CD4-positive, alpha-beta memory T cell (primary cell): Measurements from ENCODE around the gene TRAFD1. TPM values are rescaled to one million over a fixed set of nuclear protein-coding genes. Genes with fewer than 3 reads are reported as not detected.
"Not testable (repeated sequence)": the region's sequence is repeated elsewhere in the genome, so short reads cannot be mapped to it uniquely, and the experiment has no call there.

Source experiments
- CTCF ChIA-PET: fragments of 350-600 bp; sonication (Branson Sonifier 250); formaldehyde crosslinking; loops from one replicate; lab custom pipeline; 2021; ENCODE audit warnings: inconsistent platforms; ENCODE audit not compliant: partially characterized antibody; lab: Charles Lee
- POLR2A ChIA-PET: fragments of 350-600 bp; sonication (Branson Sonifier 250); formaldehyde crosslinking; loops from one replicate; lab custom pipeline; 2021; ENCODE audit not compliant: partially characterized antibody; lab: Charles Lee
- DNase-seq, 5 donors: peaks; one replicate each; pipeline versions ENCODE4 v3.0.0 to v3.0.0-alpha.2; 2020 to 2022; ENCODE audit warnings: mixed read lengths in 1 of 5
- H3K27ac ChIP-seq: one replicate; pipeline ENCODE4 v1.7.0; 2013; ENCODE audit warnings: low read depth, low read length
- H3K27me3 ChIP-seq: 2 replicates; pipeline ENCODE4 v1.7.0; 2013; ENCODE audit warnings: mild to moderate bottlenecking, low read length, moderate library complexity; ENCODE audit not compliant: insufficient read depth
- H3K36me3 ChIP-seq: 2 replicates; pipeline ENCODE4 v1.7.0; 2013; ENCODE audit warnings: mild to moderate bottlenecking, low read length, moderate library complexity; ENCODE audit not compliant: insufficient read depth
- H3K4me1 ChIP-seq: 2 replicates; pipeline ENCODE4 v1.7.0; 2013; ENCODE audit warnings: mild to moderate bottlenecking, low read length, moderate library complexity; ENCODE audit not compliant: insufficient read depth
- H3K4me3 ChIP-seq, 2 donors: one replicate each; pipeline ENCODE4 v1.7.0; 2013; ENCODE audit warnings: low read length in 2 of 2, mild to moderate bottlenecking in 1 of 2
- H3K9me3 ChIP-seq, 2 donors: one replicate each; pipeline ENCODE4 v1.7.0; 2013; ENCODE audit warnings: low read length in 2 of 2, control low read depth in 1 of 2; ENCODE audit not compliant: control insufficient read depth in 1 of 2
- H3K27ac Mint-ChIP-seq, 7 donors: one replicate each; pipeline ENCODE4 v1.8.0; 2020 to 2021; ENCODE audit warnings: mixed read lengths in 7 of 7, mild to moderate bottlenecking in 6 of 7, inconsistent platforms in 3 of 7, moderate library complexity in 3 of 7
- H3K27me3 Mint-ChIP-seq, 2 donors: one replicate each; pipeline ENCODE4 v1.8.0; 2020 to 2021; ENCODE audit warnings: mixed read lengths in 2 of 2
- H3K36me3 Mint-ChIP-seq, 2 donors: one replicate each; pipeline ENCODE4 v1.8.0; 2020 to 2021; ENCODE audit warnings: mixed read lengths in 2 of 2, inconsistent platforms in 1 of 2, mild to moderate bottlenecking in 1 of 2
- H3K4me1 Mint-ChIP-seq, 4 donors: one replicate each; pipeline ENCODE4 v1.8.0; 2020 to 2021; ENCODE audit warnings: mixed read lengths in 4 of 4, mild to moderate bottlenecking in 1 of 4
- H3K4me3 Mint-ChIP-seq, 8 donors: one replicate each; pipeline ENCODE4 v1.8.0; 2020 to 2021; ENCODE audit warnings: mixed read lengths in 8 of 8, mild to moderate bottlenecking in 7 of 8, moderate library complexity in 6 of 8, inconsistent platforms in 3 of 8
- H3K9me3 Mint-ChIP-seq, 8 donors: one replicate each; pipeline ENCODE4 v1.8.0; 2020 to 2021; ENCODE audit warnings: mixed read lengths in 8 of 8, mild to moderate bottlenecking in 5 of 8, inconsistent platforms in 3 of 8, moderate library complexity in 1 of 8
- intact Hi-C: fragments of 100-400 bp; cut with micrococcal nuclease; formaldehyde crosslinking; loops from one replicate; pipeline ENCODE4 v1.15.1; 2023
- polyA plus RNA-seq, 2 donors: library from polyadenylated mRNA; unstranded; fragments of 300-500 nt; fragmentation: Illumina TruSeq; gene quantifications; one replicate each; pipeline ENCODE4 v1.2.3, GENCODE V29; 2021
- total RNA-seq, 2 experiments: library from RNA; stranded (reverse); gene quantifications; one replicate each; pipeline ENCODE4 v1.2.3, GENCODE V29; 2021

Gene TRAFD1
- total and polyA plus RNA-seq, 4 experiments from 2014 or later, result 38.7 to 71.2 (median 51.5) TPM

GRCh38 chr12:112153181-112153892, 28.0 kb downstream of the TRAFD1 start:
- no peaks in the 10 kb centered on the region for H3K27me3 ChIP-seq
- H3K4me3 ChIP-seq, result no peak overlapping the region
- H3K27me3 Mint-ChIP-seq, result no peaks in the 10 kb centered on the region
- no peaks in the 10 kb centered on the region for H3K9me3 ChIP-seq
- H3K4me1 ChIP-seq, result peaks cover 6% of the 10 kb centered on the region
- H3K36me3 Mint-ChIP-seq, result peaks cover 74 to 81% of the 10 kb centered on the region in 2 donors
- ChIA-PET POLR2A (interaction anchor here (0.9 to 1.4 kb wide), 3 partner anchors 17 to 45 kb away, joined by 3 to 5 read pairs (median 3); partner anchors contain the start of genes NAA25 and TRAFD1), CTCF (interaction anchor here (1.7 kb wide), 1 partner anchor 14 kb away, joined by 3 read pairs; no protein-coding TSS in a partner anchor)
- DNase-seq, result no peak
- H3K9me3 Mint-ChIP-seq, result peaks cover 2 to 40% (median 29%) of the 10 kb centered on the region in 8 donors
- no peak overlapping the region for H3K4me3 Mint-ChIP-seq
- H3K36me3 ChIP-seq, result peaks cover 46% of the 10 kb centered on the region
- peak overlapping the region in 2 of 7 donors; percentile 9 to 19 for H3K27ac Mint-ChIP-seq
- peaks cover 12 to 31% (median 15%) of the 10 kb centered on the region in 4 donors for H3K4me1 Mint-ChIP-seq
- intact Hi-C loops, result no loop called here
- H3K27ac ChIP-seq, result no peak overlapping the region

GRCh38 chr12:112153893-112154219, 28.5 kb downstream of the TRAFD1 start:
- no peaks in the 10 kb centered on the region for H3K27me3 Mint-ChIP-seq
- Histone ChIP-seq H3K27ac (no peak overlapping the region), H3K4me3 (no peak overlapping the region), H3K36me3 (peaks cover 42% of the 10 kb centered on the region), H3K27me3 (no peaks in the 10 kb centered on the region), H3K9me3 (no peaks in the 10 kb centered on the region), H3K4me1 (peaks cover 11% of the 10 kb centered on the region)
- peaks cover 2 to 46% (median 34%) of the 10 kb centered on the region in 8 donors for H3K9me3 Mint-ChIP-seq
- intact Hi-C loops, result no loop called here
- CTCF ChIA-PET, result interaction anchor here (0.6 to 1.7 kb wide), 2 partner anchors 14 to 445 kb away, joined by 3 read pairs; no protein-coding TSS in a partner anchor
- peaks cover 13 to 36% (median 20%) of the 10 kb centered on the region in 4 donors for H3K4me1 Mint-ChIP-seq
- no peak for DNase-seq
- H3K4me3 Mint-ChIP-seq, result no peak overlapping the region
- peaks cover 75 to 81% of the 10 kb centered on the region in 2 donors for H3K36me3 Mint-ChIP-seq
- H3K27ac Mint-ChIP-seq, result peak overlapping the region in 2 of 7 donors; percentile 19 to 22
- POLR2A ChIA-PET, result interaction anchor here (0.9 to 1.0 kb wide), 2 partner anchors 17 to 29 kb away, joined by 3 read pairs; partner anchors contain the start of gene TRAFD1

- Mint-ChIP-seq H3K4me1 (peaks cover 19 to 49% (median 35%) of the 10 kb centered on the region in 4 donors), H3K27ac (peak overlapping the region; percentile 63 to 91 (median 86)), H3K4me3 (peak overlapping the region; percentile 31 to 76 (median 58)), H3K9me3 (peaks cover 2 to 56% (median 42%) of the 10 kb centered on the region in 8 donors), H3K36me3 (peaks cover 84 to 88% of the 10 kb centered on the region in 2 donors)
- not testable (repeated sequence) for H3K27me3 ChIP-seq, H3K27me3 Mint-ChIP-seq, H3K9me3 ChIP-seq, H3K4me3 ChIP-seq
- Histone ChIP-seq H3K36me3 (peaks cover 19% of the 10 kb centered on the region), H3K27ac (peak overlapping the region; percentile 21), H3K4me1 (peaks cover 22% of the 10 kb centered on the region)
- peak; percentile 36 to 67 (median 56) for DNase-seq
- POLR2A ChIA-PET, result interaction anchor here (1.1 to 2.9 kb wide), 4 partner anchors 28 to 51 kb away, joined by 4 to 23 read pairs (median 8); partner anchors contain the start of genes NAA25 and TRAFD1
- CTCF ChIA-PET, result interaction anchor here (1.2 to 1.8 kb wide), 2 partner anchors 26 to 50 kb away, joined by 3 to 4 read pairs; partner anchors contain the start of gene NAA25
- intact Hi-C loops, result loop anchor here (1.0 kb wide), 1 partner anchor 49 kb away; no protein-coding TSS in a partner anchor
Observed at GRCh38 chr12:112158461-112159145, 33.2 kb downstream of the TRAFD1 start.

GRCh38 chr12:112159146-112159541, 33.8 kb downstream of the TRAFD1 start:
- Mint-ChIP-seq H3K27me3 (no peaks in the 10 kb centered on the region), H3K27ac (peak overlapping the region; percentile 63 to 91 (median 86)), H3K4me3 (peak overlapping the region in 7 of 8 donors; percentile 32 to 76 (median 59)), H3K9me3 (peaks cover 2 to 52% (median 40%) of the 10 kb centered on the region in 8 donors), H3K36me3 (peaks cover 79 to 82% of the 10 kb centered on the region in 2 donors), H3K4me1 (peaks cover 19 to 45% (median 35%) of the 10 kb centered on the region in 4 donors)
- intact Hi-C loops, result no loop called here
- CTCF ChIA-PET, result interaction anchor here (1.8 kb wide), 1 partner anchor 50 kb away, joined by 4 read pairs; the partner anchor contains the start of gene NAA25
- POLR2A ChIA-PET, result interaction anchor here (1.1 to 2.9 kb wide), 4 partner anchors 29 to 52 kb away, joined by 4 to 23 read pairs (median 8); partner anchors contain the start of genes NAA25 and TRAFD1
- DNase-seq, result no peak
- peak overlapping the region; percentile 21 for H3K27ac ChIP-seq
- H3K4me3 ChIP-seq, result no peak overlapping the region
- peaks cover 22% of the 10 kb centered on the region for H3K4me1 ChIP-seq
- H3K36me3 ChIP-seq, result peaks cover 15% of the 10 kb centered on the region
- H3K27me3 ChIP-seq, result no peaks in the 10 kb centered on the region
- H3K9me3 ChIP-seq, result no peaks in the 10 kb centered on the region

- Mint-ChIP-seq H3K9me3 (peaks cover 2 to 45% (median 36%) of the 10 kb centered on the region in 8 donors), H3K36me3 (peaks cover 68 to 72% of the 10 kb centered on the region in 2 donors), H3K27me3 (no peaks in the 10 kb centered on the region), H3K4me3 (no peak overlapping the region), H3K27ac (peak overlapping the region in 6 of 7 donors; percentile 22 to 91 (median 67)), H3K4me1 (peaks cover 19 to 43% (median 35%) of the 10 kb centered on the region in 4 donors)
- no peak overlapping the region for H3K4me3 ChIP-seq
- peaks cover 15% of the 10 kb centered on the region for H3K36me3 ChIP-seq
- ChIA-PET POLR2A (interaction anchor here (1.2 to 2.9 kb wide), 3 partner anchors 29 to 51 kb away, joined by 3 to 23 read pairs (median 5); partner anchors contain the start of genes NAA25 and TRAFD1), CTCF (no interaction called here)
- H3K4me1 ChIP-seq, result peaks cover 22% of the 10 kb centered on the region
- no peaks in the 10 kb centered on the region for H3K9me3 ChIP-seq
- no peak overlapping the region for H3K27ac ChIP-seq
- DNase-seq, result no peak
- no peaks in the 10 kb centered on the region for H3K27me3 ChIP-seq
- intact Hi-C loops, result no loop called here
Observed at GRCh38 chr12:112160611-112161010, 35.3 kb downstream of the TRAFD1 start.

GRCh38 chr12:112161711-112162110, 36.4 kb downstream of the TRAFD1 start:
- Mint-ChIP-seq H3K4me3 (no peak overlapping the region), H3K27ac (peak overlapping the region in 6 of 7 donors; percentile 44 to 86 (median 56)), H3K27me3 (no peaks in the 10 kb centered on the region), H3K36me3 (peaks cover 57 to 61% of the 10 kb centered on the region in 2 donors), H3K4me1 (peaks cover 18 to 38% (median 31%) of the 10 kb centered on the region in 4 donors), H3K9me3 (peaks cover 2 to 34% (median 28%) of the 10 kb centered on the region in 8 donors)
- H3K27me3 ChIP-seq, result no peaks in the 10 kb centered on the region
- no peak overlapping the region for H3K27ac ChIP-seq
- POLR2A ChIA-PET, result interaction anchor here (0.9 to 1.6 kb wide), 3 partner anchors 30 to 53 kb away, joined by 3 to 5 read pairs (median 4); partner anchors contain the start of gene NAA25
- intact Hi-C loops, result no loop called here
- CTCF ChIA-PET, result interaction anchor here (1.0 kb wide), 1 partner anchor 31 kb away, joined by 3 read pairs; no protein-coding TSS in a partner anchor
- no peak for DNase-seq
- H3K36me3 ChIP-seq, result peaks cover 15% of the 10 kb centered on the region
- H3K4me3 ChIP-seq, result no peak overlapping the region
- H3K9me3 ChIP-seq, result no peaks in the 10 kb centered on the region
- H3K4me1 ChIP-seq, result peaks cover 22% of the 10 kb centered on the region
